Keratinocyte (primary cell): ENCODE measurements around the gene P2RY13.

ENCODE experiments used
- CTCF ChIP-seq, 3 experiments: IDR thresholded peaks in 1 of 3; conservative IDR thresholded peaks in 1 of 3; optimal IDR thresholded peaks in 1 of 3; 2 replicates in 2 of 3; 3 replicates in 1 of 3; pipeline versions ENCODE3 to v1.5.1; 2011; ENCODE audit warnings: low read length in 3 of 3, mild to moderate bottlenecking in 3 of 3, moderate library complexity in 2 of 3, control low read depth in 1 of 3, inconsistent platforms in 1 of 3; ENCODE audit not compliant: insufficient read depth in 2 of 3; ENCODE audit errors: extremely low read depth in 1 of 3
- EZH2 ChIP-seq: IDR thresholded peaks from one replicate; pipeline ENCODE4 v1.6.1; 2012; ENCODE audit warnings: inconsistent platforms, mild to moderate bottlenecking, low read length, moderate library complexity

- TF ChIP-seq CTCF (optimal IDR thresholded peaks at IDR 0.05 in 1 of 3, IDR thresholded peaks at IDR 0.05 in 1 of 3, conservative IDR thresholded peaks at IDR 0.05 in 1 of 3; ENCODE audit: extremely low read depth in 1 of 3, insufficient read depth in 2 of 3, low read length in 3 of 3) (no peak), EZH2 (no peak)
These were observed 7.8 kb downstream of the P2RY13 start for GRCh38 chr3:151321526-151321925.
